GM23338 (cell line): ENCODE measurements around the gene MED9. TPM values are rescaled to one million over a fixed set of nuclear protein-coding genes. Genes with fewer than 3 reads are reported as not detected.

Experiments used
- ATAC-seq: fragments of 200-7000 bp; cut with Tn5 transposase; 3 replicates; pipeline ENCODE4 v1.9.1; 2020
- DNase-seq: peaks from one replicate; pipeline ENCODE4 v3.0.0-alpha.2; 2015; ENCODE audit warnings: low spot score
- H2AFZ ChIP-seq: fragments of 200-600 bp; sonication (generic); 2 replicates; pipeline ENCODE4 v1.8.0; 2016; ENCODE audit warnings: antibody characterized with exemption, mild to moderate bottlenecking, moderate library complexity
- H3F3A ChIP-seq: fragments of 200-600 bp; sonication (generic); replicated peaks from 2 replicates; pipeline ENCODE4 v1.8.0; 2017; ENCODE audit warnings: antibody characterized with exemption, mixed run types, low read depth
- H3K27ac ChIP-seq: fragments of 200-600 bp; sonication (generic); 2 replicates; pipeline ENCODE4 v1.6.1; 2016; ENCODE audit warnings: low read depth
- H3K27me3 ChIP-seq: fragments of 200-600 bp; sonication (generic); 2 replicates; pipeline ENCODE4 v1.8.0; 2016; ENCODE audit warnings: mild to moderate bottlenecking, mixed run types, moderate library complexity; ENCODE audit not compliant: insufficient read depth
- H3K36me3 ChIP-seq: fragments of 200-600 bp; sonication (generic); 2 replicates; pipeline ENCODE4 v1.8.0; 2016; ENCODE audit warnings: mild to moderate bottlenecking; ENCODE audit not compliant: insufficient read depth
- H3K4me1 ChIP-seq: fragments of 200-600 bp; sonication (generic); 2 replicates; pipeline ENCODE4 v1.8.0; 2016; ENCODE audit warnings: mild to moderate bottlenecking, moderate library complexity; ENCODE audit not compliant: insufficient read depth
- H3K4me2 ChIP-seq: fragments of 200-600 bp; sonication (generic); 2 replicates; pipeline ENCODE4 v1.7.1; 2017; ENCODE audit warnings: mixed run types
- H3K4me3 ChIP-seq: fragments of 200-600 bp; sonication (generic); 2 replicates; pipeline ENCODE4 v1.6.1; 2016; ENCODE audit warnings: mixed run types
- H3K79me2 ChIP-seq: fragments of 200-600 bp; sonication (generic); replicated peaks from 2 replicates; pipeline ENCODE4 v1.8.0; 2017; ENCODE audit warnings: mild to moderate bottlenecking; ENCODE audit not compliant: insufficient read depth
- H3K9me2 ChIP-seq: fragments of 200-600 bp; sonication (generic); 2 replicates; pipeline ENCODE4 v1.8.0; 2017; ENCODE audit not compliant: insufficient read depth
- H4K20me1 ChIP-seq: fragments of 200-600 bp; sonication (generic); replicated peaks from 2 replicates; pipeline ENCODE4 v1.8.0; 2017; ENCODE audit warnings: mild to moderate bottlenecking; ENCODE audit not compliant: insufficient read depth
- H3K27ac Mint-ChIP-seq: 2 replicates; pipeline ENCODE4 v1.8.0; 2020; ENCODE audit warnings: inconsistent platforms, mild to moderate bottlenecking, moderate library complexity, mixed read lengths
- H3K27me3 Mint-ChIP-seq: 3 replicates; pipeline ENCODE4 v1.8.0; 2022; ENCODE audit warnings: low read depth, mild to moderate bottlenecking, moderate library complexity, mixed read lengths, inconsistent platforms; ENCODE audit not compliant: insufficient read depth, poor library complexity
- H3K36me3 Mint-ChIP-seq: 3 replicates; pipeline ENCODE4 v1.8.0; 2021; ENCODE audit warnings: low read depth, mild to moderate bottlenecking, inconsistent platforms, moderate library complexity, mixed read lengths
- H3K4me1 Mint-ChIP-seq: 3 replicates; pipeline ENCODE4 v1.8.0; 2020; ENCODE audit warnings: mild to moderate bottlenecking, inconsistent platforms, mixed read lengths
- H3K4me3 Mint-ChIP-seq: 3 replicates; pipeline ENCODE4 v1.8.0; 2021; ENCODE audit warnings: moderate library complexity, mild to moderate bottlenecking, inconsistent platforms, mixed read lengths
- H3K9me3 Mint-ChIP-seq: 3 replicates; pipeline ENCODE4 v1.8.0; 2020; ENCODE audit warnings: moderate library complexity, mild to moderate bottlenecking, inconsistent platforms, mixed read lengths
- CREB1 ChIP-seq: fragments of 250-450 bp; sonication (Bioruptor Pico); IDR thresholded peaks from 2 replicates; pipeline ENCODE4 v1.5.0; 2020; ENCODE audit warnings: low read depth, mild to moderate bottlenecking, moderate library complexity
- JUNB ChIP-seq: IDR thresholded peaks from one replicate; pipeline ENCODE4 v1.6.1; 2016; ENCODE audit warnings: antibody characterized with exemption; ENCODE audit not compliant: unreplicated experiment
- NANOG ChIP-seq: IDR thresholded peaks from 2 replicates; pipeline ENCODE4 v1.6.1; 2016; ENCODE audit warnings: antibody characterized with exemption, borderline replicate concordance
- STAT1 ChIP-seq: IDR thresholded peaks from one replicate; pipeline ENCODE4 v1.6.1; 2016; ENCODE audit warnings: antibody characterized with exemption; ENCODE audit not compliant: unreplicated experiment
- ZNF114 ChIP-seq: fragments of 250-450 bp; sonication (Bioruptor Pico); IDR thresholded peaks from 2 replicates; pipeline ENCODE4 v1.5.0; 2020; ENCODE audit warnings: mild to moderate bottlenecking, moderate library complexity
- polyA plus RNA-seq: library from polyadenylated mRNA; unstranded; fragments of >200 nt; fragmentation: Nextera tagmentation; extraction: Ambion mirVana; gene quantifications from 2 replicates; pipeline ENCODE4 v1.2.1, GENCODE V29; 2016
- total RNA-seq: library from RNA; depleted of rRNA; stranded (reverse); fragments of >200 nt; shearing (Covaris generic); gene quantifications from 2 replicates; pipeline ENCODE4 v1.2.3, GENCODE V29; 2014
- TF ChIP-seq, protein P1 (sequence below), 2 experiments: fragments of 200-600 bp in 1 of 2; sonication (generic) in 1 of 2; conservative IDR thresholded peaks; 2 replicates each; pipeline versions ENCODE4 v1.5.1 to v1.6.1; 2016 to 2017; ENCODE audit warnings: antibody characterized with exemption in 2 of 2, low read depth in 2 of 2, mild to moderate bottlenecking in 2 of 2, moderate library complexity in 1 of 2
- TF ChIP-seq, protein P2 (sequence below): IDR thresholded peaks from one replicate; pipeline ENCODE4 v1.6.1; 2018; ENCODE audit warnings: antibody characterized with exemption; ENCODE audit not compliant: unreplicated experiment
- TF ChIP-seq, protein P3 (sequence below): IDR thresholded peaks from 2 replicates; pipeline ENCODE4 v1.6.1; 2016; ENCODE audit warnings: antibody characterized with exemption
- TF ChIP-seq, protein P4 (sequence below): fragments of 250-450 bp; sonication (Bioruptor Pico); IDR thresholded peaks from 2 replicates; pipeline ENCODE4 v1.5.0; 2020; ENCODE audit warnings: mild to moderate bottlenecking, moderate library complexity

The MED9 gene
- total and polyA plus RNA-seq, 2 experiments from 2014 or later: 17.3 to 19.9 TPM

DNA sequence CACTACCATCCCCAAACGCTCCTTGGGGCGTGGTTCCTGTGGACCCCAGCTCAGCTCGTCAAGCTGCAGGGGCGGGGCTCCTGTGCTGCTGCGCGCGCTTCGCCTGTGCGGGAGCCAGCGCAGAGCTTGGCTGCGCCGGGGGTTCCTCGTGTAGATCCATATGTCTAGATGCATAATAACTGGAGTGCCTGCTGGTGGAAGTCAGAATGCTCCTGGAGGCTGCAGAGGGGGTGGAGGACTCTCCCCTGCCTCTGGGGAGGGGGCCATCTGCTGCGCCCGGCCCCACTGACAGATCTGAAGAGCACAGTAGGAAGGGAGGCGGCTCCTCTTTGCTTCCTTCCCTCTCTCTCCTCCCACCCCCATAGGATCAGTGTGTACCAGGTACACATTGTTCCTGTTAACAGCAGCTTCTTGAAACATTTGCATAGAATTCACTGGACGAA lies 14.8 kb downstream of the MED9 start:
- peaks cover 3% of the 10 kb centered on the region for H3F3A ChIP-seq
- TF ChIP-seq ZNF114 (CRISPR knock-in tag): no peak
- TF ChIP-seq JUNB: no peak
- no peak for TF ChIP-seq STAT1
- H3K79me2 ChIP-seq: no peaks in the 10 kb centered on the region
- Mint-ChIP-seq H3K27ac (no peak overlapping the region), H3K4me3 (no peak overlapping the region), H3K27me3 (peaks cover 26% of the 10 kb centered on the region), H3K4me1 (peaks cover 35% of the 10 kb centered on the region), H3K9me3 (no peaks in the 10 kb centered on the region; the same call in 2 of the 3 replicates), H3K36me3 (peaks cover 38% of the 10 kb centered on the region)
- H3K4me1 ChIP-seq: peaks cover 24% of the 10 kb centered on the region
- no peak for DNase-seq
- no peak overlapping the region for H3K4me2 ChIP-seq
- no peak overlapping the region for H3K27ac ChIP-seq
- no peak for ATAC-seq
- H3K27me3 ChIP-seq: peaks cover 25% of the 10 kb centered on the region
- no peak overlapping the region for H2AFZ ChIP-seq
- H3K4me3 ChIP-seq: no peak overlapping the region
- H3K9me2 ChIP-seq: no peaks in the 10 kb centered on the region
- H3K36me3 ChIP-seq: peaks cover 7% of the 10 kb centered on the region
- H4K20me1 ChIP-seq: peaks cover 35% of the 10 kb centered on the region; the same call in 1 of the 2 replicates

DNA sequence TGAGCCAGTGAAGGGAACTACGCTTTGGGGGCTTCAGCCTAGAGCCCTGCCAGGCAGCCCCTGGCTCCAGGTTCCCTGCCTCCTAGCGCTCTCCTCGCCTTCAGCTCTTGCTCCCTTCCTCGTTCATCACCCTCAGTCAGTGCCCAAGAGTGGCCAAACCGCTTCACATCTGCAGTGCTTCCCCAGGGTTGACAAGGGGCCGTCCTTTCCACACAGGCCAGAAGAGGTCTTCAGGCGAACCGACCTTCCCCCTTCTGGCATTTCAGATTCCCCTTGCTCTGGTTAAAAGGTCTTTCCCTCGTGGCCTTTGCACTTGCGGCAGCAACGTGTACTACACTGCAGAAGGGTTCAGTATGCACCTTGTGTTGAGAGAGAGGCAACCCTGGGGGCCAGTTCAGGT lies 15.3 kb downstream of the MED9 start:
- no peaks in the 10 kb centered on the region for H3K9me2 ChIP-seq
- no peak overlapping the region for H3K4me2 ChIP-seq
- peaks cover 26% of the 10 kb centered on the region for H3K27me3 Mint-ChIP-seq
- H3K27ac Mint-ChIP-seq: no peak overlapping the region
- peaks cover 3% of the 10 kb centered on the region for H3F3A ChIP-seq
- no peaks in the 10 kb centered on the region; the same call in 2 of the 3 replicates for H3K9me3 Mint-ChIP-seq
- no peak overlapping the region for H3K4me3 ChIP-seq
- H3K36me3 Mint-ChIP-seq: peaks cover 33% of the 10 kb centered on the region
- H4K20me1 ChIP-seq: peaks cover 35% of the 10 kb centered on the region; the same call in 1 of the 2 replicates
- H3K4me1 ChIP-seq: peaks cover 25% of the 10 kb centered on the region
- no peak overlapping the region for H3K4me3 Mint-ChIP-seq
- no peak overlapping the region for H3K27ac ChIP-seq
- H3K27me3 ChIP-seq: peaks cover 25% of the 10 kb centered on the region
- H2AFZ ChIP-seq: no peak overlapping the region
- peaks cover 35% of the 10 kb centered on the region for H3K4me1 Mint-ChIP-seq
- no peaks in the 10 kb centered on the region for H3K79me2 ChIP-seq
- peaks cover 7% of the 10 kb centered on the region for H3K36me3 ChIP-seq
- no peak for ATAC-seq
- no peak for DNase-seq
- TF ChIP-seq, protein P1, sequence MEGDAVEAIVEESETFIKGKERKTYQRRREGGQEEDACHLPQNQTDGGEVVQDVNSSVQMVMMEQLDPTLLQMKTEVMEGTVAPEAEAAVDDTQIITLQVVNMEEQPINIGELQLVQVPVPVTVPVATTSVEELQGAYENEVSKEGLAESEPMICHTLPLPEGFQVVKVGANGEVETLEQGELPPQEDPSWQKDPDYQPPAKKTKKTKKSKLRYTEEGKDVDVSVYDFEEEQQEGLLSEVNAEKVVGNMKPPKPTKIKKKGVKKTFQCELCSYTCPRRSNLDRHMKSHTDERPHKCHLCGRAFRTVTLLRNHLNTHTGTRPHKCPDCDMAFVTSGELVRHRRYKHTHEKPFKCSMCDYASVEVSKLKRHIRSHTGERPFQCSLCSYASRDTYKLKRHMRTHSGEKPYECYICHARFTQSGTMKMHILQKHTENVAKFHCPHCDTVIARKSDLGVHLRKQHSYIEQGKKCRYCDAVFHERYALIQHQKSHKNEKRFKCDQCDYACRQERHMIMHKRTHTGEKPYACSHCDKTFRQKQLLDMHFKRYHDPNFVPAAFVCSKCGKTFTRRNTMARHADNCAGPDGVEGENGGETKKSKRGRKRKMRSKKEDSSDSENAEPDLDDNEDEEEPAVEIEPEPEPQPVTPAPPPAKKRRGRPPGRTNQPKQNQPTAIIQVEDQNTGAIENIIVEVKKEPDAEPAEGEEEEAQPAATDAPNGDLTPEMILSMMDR (conservative IDR thresholded peaks at IDR 0.05; ENCODE audit: low read depth in 2 of 2): no peak
- TF ChIP-seq, protein P2, sequence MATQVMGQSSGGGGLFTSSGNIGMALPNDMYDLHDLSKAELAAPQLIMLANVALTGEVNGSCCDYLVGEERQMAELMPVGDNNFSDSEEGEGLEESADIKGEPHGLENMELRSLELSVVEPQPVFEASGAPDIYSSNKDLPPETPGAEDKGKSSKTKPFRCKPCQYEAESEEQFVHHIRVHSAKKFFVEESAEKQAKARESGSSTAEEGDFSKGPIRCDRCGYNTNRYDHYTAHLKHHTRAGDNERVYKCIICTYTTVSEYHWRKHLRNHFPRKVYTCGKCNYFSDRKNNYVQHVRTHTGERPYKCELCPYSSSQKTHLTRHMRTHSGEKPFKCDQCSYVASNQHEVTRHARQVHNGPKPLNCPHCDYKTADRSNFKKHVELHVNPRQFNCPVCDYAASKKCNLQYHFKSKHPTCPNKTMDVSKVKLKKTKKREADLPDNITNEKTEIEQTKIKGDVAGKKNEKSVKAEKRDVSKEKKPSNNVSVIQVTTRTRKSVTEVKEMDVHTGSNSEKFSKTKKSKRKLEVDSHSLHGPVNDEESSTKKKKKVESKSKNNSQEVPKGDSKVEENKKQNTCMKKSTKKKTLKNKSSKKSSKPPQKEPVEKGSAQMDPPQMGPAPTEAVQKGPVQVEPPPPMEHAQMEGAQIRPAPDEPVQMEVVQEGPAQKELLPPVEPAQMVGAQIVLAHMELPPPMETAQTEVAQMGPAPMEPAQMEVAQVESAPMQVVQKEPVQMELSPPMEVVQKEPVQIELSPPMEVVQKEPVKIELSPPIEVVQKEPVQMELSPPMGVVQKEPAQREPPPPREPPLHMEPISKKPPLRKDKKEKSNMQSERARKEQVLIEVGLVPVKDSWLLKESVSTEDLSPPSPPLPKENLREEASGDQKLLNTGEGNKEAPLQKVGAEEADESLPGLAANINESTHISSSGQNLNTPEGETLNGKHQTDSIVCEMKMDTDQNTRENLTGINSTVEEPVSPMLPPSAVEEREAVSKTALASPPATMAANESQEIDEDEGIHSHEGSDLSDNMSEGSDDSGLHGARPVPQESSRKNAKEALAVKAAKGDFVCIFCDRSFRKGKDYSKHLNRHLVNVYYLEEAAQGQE: no peak
- no peak for TF ChIP-seq NANOG
- TF ChIP-seq, protein P3, sequence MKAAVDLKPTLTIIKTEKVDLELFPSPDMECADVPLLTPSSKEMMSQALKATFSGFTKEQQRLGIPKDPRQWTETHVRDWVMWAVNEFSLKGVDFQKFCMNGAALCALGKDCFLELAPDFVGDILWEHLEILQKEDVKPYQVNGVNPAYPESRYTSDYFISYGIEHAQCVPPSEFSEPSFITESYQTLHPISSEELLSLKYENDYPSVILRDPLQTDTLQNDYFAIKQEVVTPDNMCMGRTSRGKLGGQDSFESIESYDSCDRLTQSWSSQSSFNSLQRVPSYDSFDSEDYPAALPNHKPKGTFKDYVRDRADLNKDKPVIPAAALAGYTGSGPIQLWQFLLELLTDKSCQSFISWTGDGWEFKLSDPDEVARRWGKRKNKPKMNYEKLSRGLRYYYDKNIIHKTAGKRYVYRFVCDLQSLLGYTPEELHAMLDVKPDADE: no peak
- no peak for TF ChIP-seq JUNB
- TF ChIP-seq CREB1: no peak
- TF ChIP-seq STAT1: no peak
- TF ChIP-seq, protein P4, sequence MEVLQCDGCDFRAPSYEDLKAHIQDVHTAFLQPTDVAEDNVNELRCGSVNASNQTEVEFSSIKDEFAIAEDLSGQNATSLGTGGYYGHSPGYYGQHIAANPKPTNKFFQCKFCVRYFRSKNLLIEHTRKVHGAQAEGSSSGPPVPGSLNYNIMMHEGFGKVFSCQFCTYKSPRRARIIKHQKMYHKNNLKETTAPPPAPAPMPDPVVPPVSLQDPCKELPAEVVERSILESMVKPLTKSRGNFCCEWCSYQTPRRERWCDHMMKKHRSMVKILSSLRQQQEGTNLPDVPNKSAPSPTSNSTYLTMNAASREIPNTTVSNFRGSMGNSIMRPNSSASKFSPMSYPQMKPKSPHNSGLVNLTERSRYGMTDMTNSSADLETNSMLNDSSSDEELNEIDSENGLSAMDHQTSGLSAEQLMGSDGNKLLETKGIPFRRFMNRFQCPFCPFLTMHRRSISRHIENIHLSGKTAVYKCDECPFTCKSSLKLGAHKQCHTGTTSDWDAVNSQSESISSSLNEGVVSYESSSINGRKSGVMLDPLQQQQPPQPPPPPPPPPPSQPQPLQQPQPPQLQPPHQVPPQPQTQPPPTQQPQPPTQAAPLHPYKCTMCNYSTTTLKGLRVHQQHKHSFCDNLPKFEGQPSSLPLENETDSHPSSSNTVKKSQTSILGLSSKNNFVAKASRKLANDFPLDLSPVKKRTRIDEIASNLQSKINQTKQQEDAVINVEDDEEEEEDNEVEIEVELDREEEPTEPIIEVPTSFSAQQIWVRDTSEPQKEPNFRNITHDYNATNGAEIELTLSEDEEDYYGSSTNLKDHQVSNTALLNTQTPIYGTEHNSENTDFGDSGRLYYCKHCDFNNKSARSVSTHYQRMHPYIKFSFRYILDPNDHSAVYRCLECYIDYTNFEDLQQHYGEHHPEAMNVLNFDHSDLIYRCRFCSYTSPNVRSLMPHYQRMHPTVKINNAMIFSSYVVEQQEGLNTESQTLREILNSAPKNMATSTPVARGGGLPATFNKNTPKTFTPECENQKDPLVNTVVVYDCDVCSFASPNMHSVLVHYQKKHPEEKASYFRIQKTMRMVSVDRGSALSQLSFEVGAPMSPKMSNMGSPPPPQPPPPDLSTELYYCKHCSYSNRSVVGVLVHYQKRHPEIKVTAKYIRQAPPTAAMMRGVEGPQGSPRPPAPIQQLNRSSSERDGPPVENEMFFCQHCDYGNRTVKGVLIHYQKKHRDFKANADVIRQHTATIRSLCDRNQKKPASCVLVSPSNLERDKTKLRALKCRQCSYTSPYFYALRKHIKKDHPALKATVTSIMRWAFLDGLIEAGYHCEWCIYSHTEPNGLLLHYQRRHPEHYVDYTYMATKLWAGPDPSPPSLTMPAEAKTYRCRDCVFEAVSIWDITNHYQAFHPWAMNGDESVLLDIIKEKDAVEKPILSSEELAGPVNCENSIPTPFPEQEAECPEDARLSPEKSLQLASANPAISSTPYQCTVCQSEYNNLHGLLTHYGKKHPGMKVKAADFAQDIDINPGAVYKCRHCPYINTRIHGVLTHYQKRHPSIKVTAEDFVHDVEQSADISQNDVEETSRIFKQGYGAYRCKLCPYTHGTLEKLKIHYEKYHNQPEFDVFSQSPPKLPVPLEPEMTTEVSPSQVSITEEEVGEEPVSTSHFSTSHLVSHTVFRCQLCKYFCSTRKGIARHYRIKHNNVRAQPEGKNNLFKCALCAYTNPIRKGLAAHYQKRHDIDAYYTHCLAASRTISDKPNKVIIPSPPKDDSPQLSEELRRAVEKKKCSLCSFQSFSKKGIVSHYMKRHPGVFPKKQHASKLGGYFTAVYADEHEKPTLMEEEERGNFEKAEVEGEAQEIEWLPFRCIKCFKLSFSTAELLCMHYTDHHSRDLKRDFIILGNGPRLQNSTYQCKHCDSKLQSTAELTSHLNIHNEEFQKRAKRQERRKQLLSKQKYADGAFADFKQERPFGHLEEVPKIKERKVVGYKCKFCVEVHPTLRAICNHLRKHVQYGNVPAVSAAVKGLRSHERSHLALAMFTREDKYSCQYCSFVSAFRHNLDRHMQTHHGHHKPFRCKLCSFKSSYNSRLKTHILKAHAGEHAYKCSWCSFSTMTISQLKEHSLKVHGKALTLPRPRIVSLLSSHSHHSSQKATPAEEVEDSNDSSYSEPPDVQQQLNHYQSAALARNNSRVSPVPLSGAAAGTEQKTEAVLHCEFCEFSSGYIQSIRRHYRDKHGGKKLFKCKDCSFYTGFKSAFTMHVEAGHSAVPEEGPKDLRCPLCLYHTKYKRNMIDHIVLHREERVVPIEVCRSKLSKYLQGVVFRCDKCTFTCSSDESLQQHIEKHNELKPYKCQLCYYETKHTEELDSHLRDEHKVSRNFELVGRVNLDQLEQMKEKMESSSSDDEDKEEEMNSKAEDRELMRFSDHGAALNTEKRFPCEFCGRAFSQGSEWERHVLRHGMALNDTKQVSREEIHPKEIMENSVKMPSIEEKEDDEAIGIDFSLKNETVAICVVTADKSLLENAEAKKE: no peak
